Activated effector memory CD4-positive, alpha-beta T cell treated with Interleukin-2 at 50 U/mL for 16 hours (primary cell): Measurements from ENCODE around the gene JCHAIN.
"Not testable (repeated sequence)": the region's sequence is repeated elsewhere in the genome, so short reads cannot be mapped to it uniquely, and the experiment has no call there.

Source experiments
- DNase-seq: peaks from one replicate; pipeline ENCODE4 v3.0.0-alpha.2; 2020

Gene JCHAIN

GRCh38 chr4:70687821-70688794 lies 21.8 kb upstream of the JCHAIN start, which contains the start of gene UTP3:
UTP3 (plus strand) TSS chr4:70688532; CDS start chr4:70688678, 146 bp downstream.
- peak; percentile 88 for DNase-seq

DNA sequence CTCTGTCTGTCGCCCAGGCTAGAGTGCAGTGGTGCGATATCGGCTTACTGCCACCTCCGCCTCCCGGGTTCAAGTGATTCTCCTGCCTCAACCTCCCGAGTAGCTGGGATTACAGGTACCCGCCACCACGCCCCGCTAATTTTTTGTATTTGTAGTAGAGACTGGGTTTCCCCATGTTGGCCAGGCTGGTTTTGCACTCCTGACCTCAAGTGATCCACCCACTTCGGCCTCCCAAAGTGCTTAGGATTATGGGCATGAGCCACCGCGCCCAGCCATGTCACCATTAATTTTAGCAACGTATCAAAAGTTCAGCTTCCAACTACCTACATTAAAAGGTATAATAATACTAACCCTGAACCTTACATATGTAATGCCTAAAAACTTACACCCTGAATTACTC lies 21.1 kb upstream of the JCHAIN start:
- no peak for DNase-seq

DNA sequence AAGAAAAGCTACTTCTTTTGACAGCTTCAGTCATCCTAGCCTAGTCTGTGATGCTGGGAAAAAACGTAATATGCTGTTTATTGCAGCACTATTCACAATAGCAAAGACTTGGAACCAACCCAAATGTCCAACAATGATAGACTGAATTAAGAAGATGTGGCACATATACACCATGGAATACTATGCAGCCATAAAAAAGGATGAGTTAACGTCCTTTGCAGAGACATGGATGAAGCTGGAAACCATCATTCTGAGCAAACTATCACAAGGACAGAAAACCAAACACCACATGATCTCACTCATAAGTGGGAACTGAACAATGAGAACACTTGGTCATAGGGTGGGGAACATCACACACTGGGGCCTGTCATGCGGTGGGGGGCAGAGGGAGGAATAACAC lies 15.8 kb upstream of the JCHAIN start:
- not testable (repeated sequence) for DNase-seq

DNA sequence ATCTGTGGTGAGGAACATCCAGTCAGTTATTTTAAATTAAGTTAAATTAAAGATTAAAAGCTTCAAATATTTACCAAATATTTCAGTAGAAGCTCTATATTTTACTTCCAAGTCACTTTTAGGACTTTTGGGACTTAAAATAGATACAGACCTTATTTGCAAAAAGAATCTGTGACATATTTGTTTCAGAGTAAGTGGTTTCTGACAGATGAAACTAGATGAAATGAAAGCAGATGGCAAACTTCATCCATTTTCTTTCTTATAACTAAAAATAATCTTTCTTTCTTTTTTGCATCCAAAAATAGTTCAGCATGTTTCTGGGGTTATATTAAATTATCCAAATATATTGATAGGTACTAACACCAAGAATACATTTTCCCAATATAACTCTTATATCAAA lies 15.4 kb upstream of the JCHAIN start:
- DNase-seq: no peak

- DNase-seq: no peak
Observed at GRCh38 chr4:70680934-70681333, 14.6 kb upstream of the JCHAIN start.

- no peak for DNase-seq
Observed at GRCh38 chr4:70678383-70678999, 12.2 kb upstream of the JCHAIN start.

DNA sequence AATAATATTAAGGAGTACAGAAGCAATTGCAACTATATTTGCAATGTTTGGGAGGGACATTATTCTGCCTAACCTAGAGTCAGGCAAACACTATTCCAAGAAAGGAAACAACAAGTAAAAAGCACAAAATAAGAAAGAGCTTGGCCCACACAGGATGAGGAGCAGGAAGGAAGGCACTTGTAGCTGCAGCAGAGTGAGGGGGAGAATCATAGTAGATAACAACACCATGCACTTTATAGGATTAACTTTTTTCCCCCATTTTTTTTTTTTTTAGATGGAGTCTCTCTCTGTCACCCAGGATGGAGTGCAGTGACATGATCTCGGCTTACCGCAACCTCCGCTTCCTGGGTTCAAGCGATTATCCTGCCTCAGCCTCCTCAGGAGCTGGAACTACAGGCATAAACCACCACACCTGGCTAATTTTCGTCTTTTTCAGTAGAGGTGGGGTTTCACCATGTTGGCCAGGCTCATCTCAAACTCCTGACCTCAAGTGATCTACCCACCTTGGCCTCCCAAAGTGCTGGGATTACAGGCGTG lies 10.3 kb upstream of the JCHAIN start:
- DNase-seq: no peak

DNA sequence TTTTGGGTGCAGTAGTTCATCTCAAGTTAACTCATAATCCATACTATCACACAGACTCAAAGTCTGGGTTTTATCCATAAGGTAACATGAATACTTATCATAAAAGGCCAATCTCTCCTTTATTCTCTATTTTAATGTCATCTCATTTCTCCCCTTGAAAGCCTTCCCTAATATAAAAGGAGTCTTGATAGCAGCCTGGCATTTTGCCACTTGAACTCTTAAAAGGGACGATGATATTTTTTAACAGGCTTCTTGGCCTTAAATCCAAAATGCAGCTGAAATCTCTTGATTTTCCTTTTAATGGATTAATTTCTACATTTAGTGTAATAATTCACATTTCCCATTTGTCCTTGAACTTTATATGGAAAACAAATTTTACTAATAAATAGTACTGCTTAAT lies 8.4 kb upstream of the JCHAIN start:
- DNase-seq: no peak

DNA sequence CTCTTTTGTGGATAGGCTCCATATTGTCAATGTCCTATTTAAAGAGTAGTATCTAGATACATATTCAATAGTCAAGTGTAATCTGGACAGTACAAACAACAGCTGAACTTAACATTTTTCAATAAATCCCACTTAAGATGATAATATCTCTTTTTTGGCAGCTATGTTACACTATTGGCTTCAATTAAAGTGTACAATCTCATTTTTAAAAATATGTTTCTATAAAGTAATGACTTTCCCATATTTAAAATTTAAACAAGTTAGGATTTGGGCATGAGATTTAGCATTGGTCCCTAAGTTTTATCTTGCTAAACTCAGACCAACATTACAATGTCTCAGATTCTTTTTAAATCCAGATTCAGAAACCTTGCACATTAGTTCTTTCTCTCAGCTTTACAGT lies 7.9 kb upstream of the JCHAIN start:
- no peak for DNase-seq

DNA sequence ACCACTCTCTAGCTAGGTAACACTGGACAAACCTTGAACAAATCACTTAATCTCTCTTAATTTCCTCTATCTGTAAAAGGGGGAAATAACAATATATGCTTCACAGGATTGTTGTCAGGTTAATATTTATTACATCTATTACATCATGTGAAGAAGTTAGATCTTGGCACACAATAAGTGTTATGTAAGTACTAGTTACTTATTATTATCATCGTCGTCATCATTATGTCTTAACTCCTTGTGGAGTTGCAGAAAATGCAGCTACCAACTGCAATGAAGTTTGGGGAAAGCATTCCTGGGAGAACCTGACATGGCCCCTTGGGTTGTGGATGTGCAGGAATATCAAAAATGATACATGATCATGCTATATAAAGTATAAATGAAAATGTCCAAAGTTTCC lies 4.8 kb upstream of the JCHAIN start:
- no peak for DNase-seq

DNA sequence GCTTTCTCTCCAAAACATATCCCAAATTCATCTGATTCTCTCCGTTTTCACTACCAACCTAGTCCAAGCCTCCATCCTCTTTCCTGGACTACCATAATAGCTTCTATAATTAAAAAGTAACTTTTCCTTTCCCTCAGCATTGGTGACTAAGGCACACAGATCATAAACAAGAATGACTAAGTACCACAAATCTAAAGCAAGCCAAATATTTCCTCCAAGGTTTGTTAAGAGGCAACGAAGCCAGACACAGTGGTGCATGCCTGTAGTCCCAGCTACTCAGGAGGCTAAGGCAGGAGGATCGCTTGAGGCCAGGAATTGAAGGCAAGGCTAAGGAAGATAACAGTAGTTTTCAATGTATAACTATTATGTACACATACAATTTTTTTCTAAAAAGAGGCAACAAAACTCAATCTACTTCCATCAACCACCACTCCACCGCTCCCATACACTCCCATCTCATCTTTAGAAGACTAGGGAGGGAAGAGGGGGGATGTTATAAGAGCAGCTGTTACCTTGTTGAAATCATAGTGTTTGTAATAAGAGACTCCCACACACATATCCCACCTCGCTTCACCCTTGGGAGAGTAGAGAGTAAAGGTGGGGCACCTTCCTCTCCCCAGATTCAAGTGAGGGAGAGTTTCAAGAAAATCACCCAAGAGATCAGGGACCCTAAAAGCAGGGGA lies 4.2 kb upstream of the JCHAIN start:
- DNase-seq: no peak

GRCh38 chr4:70667740-70668535 lies 1.6 kb upstream of the JCHAIN start:
- no peak for DNase-seq

DNA sequence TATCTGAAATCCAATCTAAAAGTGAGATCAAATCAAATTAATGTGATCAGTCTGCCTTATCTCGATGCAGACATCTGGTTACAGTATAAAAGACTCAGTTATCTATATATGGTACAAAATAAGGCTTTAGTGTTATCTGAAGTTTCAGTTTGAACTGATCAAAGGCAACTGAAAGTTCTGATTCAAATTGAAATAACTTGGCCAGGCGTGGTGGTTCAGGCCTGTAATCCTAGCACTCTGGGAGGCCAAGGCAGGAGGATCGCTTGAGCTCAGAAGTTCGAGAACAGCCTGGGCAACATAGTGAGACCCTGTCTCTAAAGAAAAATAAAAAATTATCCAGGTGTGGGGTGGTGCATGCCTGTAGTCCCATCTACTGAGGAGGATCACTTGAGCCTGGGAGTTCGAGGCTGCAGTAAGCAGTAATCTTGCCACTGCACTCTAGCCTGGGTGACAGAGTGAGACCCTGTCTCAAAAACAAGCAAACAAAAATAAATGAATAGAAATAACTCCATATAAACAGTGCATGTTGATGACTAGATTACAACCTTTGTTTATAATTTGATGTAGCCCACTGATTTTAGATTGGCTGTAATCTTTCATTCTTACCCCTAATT lies 4.9 kb downstream of the JCHAIN start:
- not testable (repeated sequence) for DNase-seq

- DNase-seq: no peak
Observed at GRCh38 chr4:70660106-70660505, 6.2 kb downstream of the JCHAIN start.

- DNase-seq: no peak
Observed at GRCh38 chr4:70658418-70658817, 7.9 kb downstream of the JCHAIN start.

DNA sequence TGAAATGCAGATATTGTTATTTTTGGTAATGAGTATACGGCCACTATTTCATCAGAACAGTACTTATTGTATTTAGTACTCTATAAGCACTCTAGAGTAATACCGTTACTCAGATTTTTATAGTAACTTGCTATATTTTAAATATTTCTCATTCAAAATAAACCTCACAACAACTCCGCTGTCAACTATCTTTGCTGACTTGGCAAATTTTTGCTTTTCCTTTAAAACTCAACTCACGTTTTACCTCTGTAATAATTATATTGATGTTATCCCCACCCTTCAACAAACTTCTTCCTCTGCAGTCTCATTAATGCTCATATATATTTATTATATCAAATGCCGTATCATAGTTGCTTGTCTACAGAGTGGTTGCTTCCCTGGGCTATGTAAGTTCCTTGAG lies 9.0 kb downstream of the JCHAIN start:
- no peak for DNase-seq

- no peak for DNase-seq
Observed at GRCh38 chr4:70654605-70655011, 11.7 kb downstream of the JCHAIN start.

- DNase-seq: no peak
Observed at GRCh38 chr4:70651864-70652506, 14.3 kb downstream of the JCHAIN start.

GRCh38 chr4:70650741-70651140 lies 15.6 kb downstream of the JCHAIN start:
- DNase-seq: not testable (repeated sequence)

DNA sequence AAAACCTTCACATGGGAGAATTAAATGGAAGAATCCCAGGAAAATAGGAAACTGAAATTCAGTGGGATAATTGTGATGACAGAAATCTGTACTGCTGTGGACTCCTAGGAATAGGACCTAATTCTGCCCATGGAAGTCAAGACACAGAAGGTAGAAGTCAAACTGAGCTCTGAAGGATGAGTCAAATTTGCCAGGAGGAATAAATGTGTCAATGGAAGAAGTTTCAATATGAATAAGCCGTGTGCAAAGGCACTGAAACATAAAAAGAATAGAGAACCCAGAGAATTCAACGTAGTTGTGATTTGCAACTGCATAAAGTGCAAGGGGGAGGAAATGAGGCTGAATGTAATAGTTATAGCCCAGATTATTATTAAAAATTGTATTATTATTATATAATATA lies 26.1 kb downstream of the JCHAIN start:
- DNase-seq: no peak

DNA sequence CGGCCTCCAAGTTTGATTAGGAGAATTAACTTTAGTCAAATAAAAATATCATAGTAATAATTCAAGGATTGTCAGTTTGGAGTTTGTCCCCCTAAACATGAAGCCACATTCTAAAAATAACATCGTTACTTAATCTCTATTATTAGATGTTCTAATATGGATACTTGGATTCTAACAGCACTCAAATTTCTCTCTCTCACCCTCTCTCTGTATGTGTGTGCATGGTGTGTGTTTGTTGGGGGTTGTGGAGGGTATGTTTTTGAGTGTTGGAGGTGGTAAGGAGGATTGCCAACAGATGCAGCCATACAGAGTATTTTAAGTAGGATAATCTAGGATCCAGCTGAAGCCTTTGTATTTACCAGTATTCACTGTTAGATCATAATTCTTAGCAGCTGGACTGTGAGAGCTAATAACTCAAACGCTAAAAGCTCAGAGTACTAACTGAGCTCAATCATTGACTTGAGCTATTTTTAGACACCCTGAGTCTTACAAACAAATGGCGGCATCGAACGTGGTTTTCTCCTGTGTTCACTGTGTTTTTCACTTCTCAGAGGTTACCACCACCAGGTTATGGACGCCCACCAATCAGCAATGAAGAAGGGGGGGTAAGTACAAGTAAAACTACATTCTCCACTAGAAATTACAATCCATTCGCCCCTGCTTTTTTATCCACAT lies 28.9 kb downstream of the JCHAIN start:
- no peak for DNase-seq
